ENCODE results near the gene SPOCK1.
"Not testable (repeated sequence)": the region's sequence is repeated elsewhere in the genome, so short reads cannot be mapped to it uniquely, and the experiment has no call there.

SPOCK1 gene

DNA sequence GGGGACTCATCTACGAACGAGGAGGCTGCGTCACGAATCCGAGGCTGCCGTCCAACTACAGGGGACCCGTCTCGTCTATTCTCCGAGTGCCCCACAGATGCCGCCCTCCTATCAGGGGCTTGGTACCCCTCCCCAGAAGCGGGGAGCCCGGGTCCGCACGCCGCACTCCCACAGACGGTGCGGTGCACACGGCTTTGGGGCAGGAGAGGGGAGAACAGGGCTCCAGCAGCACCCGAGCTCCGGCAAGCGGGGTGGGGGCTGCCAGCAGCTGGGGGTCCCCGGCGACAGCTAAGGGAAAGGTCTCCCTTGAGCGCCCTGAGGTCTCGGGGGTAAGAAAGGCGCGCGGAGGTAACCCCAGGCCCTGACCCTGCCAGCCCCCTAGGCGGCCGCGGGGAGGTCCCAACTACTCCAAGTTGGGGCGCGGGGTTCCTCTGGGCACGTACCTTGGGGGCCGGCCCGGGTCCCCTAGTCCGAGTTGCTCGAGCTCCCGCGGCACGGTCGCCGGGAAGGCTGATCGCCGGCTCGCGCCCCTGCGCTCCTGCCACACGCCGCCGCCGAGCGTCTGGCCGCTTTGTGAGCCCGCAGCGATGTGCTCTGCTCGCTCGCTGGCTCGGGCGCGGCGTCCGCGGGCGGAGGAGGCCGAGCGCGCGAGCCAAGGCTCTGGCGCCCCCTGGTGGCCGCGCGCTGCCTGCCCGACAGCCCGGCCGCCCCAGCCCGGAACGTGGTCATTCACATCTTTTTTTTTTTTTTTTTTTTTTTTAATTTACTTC lies at the start of gene SPOCK1:
Gene SPOCK1, minus strand, starts transcription at position 591 of the 770 bp plus-strand sequence.
- DNase-seq, result peak in 45 of 51 donors; percentile 21 to 87 (median 56)

DNA sequence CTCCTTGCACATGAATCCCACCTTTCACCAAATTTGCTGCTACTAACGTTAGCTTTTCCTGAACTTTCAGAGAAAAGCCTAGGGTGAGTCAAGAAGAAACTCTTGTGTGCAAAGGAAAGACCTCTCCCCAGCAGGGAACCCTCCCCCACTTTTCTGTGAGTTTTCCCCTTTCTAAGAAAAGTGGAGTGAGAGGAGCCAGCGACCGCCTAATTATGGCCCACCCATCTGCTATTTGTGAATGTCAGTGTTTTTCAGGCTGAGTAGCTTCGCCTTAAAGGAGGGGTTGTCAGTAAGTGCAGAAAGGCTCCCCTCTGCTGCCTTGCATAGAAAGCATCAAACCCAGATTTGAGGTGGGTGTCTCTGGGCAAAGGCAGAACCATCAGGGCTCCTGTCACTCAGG lies 46.8 kb upstream of the SPOCK1 start:
- DNase-seq, result no peak

DNA sequence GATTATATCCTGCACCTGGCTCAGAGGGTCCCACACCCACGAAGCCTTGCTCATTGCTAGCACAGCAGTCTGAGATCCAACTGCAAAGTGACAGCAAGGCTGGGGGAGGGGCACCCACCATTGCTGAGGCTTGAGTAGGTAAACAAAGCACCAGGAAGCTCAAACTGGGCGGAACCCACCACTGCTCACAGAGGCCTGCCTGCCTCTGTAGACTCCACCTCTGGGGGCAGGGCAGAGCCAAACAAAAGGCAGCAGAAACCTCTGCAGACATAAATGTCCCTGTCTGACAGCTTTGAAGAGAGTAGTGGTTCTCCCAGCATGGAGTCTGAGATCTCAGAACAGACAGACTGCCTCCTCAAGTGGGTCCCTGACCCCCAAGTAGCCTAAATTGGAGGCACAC lies 36.3 kb upstream of the SPOCK1 start:
- not testable (repeated sequence) for DNase-seq

DNA sequence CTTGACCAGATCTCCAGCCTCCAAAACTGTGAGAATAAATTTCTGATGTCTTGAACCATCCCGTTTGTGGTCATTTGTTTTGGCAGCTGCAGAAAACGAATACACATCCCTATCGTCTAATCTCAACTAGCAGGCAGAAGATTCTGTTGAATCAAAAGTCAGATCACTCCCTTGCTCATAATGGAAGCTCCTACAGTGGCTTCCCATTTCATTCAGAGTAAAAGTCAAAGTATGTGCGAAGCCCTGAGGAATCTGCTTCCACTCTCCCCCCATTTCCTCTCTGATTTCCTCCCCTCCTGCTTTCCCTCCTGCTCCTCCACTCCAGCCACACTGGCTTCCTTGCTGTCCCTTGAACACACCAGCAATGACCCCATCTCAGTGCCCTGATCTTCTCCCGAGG lies 34.8 kb upstream of the SPOCK1 start:
- DNase-seq, result no peak

DNA sequence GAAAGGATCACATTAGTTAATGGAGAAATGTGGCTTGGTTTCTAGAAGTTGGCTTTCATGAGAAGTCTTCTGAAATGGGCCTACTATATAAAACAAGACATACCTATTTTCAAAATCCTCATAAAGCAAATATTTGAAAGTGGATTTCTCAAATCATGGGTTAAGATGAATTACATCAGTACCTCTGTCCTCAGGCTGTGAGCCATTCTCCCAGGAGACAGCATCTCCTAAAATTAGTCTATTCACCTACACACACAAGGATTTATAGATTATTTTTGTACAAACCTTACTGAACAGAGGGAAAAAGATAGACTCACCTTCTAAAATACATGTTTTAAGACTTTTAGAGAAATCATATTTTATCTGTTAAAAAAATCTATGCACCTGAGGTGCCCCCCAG lies 32.1 kb upstream of the SPOCK1 start:
- no peak for DNase-seq

DNA sequence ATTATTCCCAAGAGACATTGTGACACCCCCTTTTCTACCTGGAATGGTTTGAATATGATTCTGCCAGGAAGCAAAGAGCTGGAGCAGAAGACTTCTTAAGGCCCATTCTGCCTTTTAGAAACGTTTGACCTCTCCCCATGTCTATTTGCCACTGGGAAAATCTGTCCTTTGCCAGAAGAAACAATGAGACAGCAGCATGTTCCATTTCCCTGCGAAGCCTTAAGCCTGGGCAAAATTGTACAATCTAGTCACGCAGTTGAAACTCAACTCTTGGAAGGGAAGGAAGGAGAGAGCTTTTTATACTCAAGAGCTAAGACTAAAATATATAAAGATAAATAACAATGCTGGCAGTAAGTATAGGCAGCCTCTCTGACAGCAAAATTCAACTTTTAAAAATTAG lies 22.1 kb upstream of the SPOCK1 start:
- DNase-seq, result peak in 1 of 51 donors; percentile 10

DNA sequence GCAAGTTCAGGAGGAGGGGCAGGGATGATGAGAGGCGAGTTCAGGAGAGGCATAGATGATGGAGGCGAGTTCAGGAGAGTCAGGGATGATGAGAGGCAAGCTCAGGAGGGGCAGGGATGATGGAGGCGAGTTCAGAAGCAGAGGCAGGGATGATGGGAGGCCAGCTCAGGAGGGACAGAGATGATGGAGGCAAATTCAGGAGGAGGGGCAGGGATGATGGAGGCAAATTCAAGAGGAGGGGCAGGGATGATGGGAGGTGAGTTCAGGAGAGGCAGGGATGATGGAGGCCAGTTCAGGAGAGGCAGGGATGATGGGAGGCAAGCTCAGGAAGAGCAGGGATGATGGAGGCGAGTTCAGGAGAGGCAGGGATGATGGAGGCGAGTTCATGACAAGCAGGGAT lies 17.8 kb upstream of the SPOCK1 start:
- no peak for DNase-seq

DNA sequence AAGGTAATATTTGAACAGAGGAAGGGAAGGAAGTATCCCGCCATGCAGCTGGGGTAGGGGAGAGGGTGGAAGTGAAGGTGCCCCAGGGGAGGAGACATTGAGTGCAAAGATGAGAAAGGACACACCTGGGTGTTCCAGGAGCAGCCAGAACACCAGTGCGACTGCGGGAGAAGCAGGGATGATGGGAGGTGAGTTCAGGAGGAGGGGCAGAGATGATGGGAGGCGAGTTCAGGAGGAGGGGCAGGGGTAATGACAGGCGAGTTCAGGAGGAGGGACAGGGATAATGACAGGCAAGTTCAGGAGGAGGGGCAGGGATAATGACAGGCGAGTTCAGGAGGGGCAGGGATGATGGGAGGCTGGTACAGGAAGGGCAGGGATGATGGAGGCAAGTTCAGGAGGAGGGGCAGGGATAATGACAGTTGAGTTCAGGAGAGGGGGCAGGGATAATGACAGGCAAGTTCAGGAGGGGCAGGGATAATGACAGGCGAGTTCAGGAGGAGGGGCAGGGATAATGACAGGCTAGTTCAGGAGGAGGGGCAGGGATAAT lies 17.2 kb upstream of the SPOCK1 start:
- no peak for DNase-seq

DNA sequence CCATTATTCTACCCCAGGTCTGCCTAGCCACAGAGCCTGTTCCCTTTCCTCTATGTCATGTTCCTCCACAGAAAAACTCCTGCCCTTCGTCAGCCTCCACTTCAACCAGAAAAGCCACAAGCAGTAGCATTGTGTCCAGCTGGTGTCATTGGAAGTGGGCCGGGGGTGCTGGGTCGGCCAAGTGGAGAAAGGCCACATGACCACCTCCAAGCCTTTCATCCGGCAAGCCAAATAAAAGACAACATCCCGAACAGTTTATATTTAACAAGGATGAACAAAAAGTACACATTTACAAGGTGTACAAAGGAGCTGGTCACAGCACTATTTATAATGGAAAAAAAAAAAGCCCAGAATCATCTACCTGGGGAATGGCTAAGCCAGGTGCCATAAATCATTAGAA lies 16.1 kb upstream of the SPOCK1 start:
- DNase-seq, result peak in 8 of 51 donors; percentile 4 to 35 (median 12)

DNA sequence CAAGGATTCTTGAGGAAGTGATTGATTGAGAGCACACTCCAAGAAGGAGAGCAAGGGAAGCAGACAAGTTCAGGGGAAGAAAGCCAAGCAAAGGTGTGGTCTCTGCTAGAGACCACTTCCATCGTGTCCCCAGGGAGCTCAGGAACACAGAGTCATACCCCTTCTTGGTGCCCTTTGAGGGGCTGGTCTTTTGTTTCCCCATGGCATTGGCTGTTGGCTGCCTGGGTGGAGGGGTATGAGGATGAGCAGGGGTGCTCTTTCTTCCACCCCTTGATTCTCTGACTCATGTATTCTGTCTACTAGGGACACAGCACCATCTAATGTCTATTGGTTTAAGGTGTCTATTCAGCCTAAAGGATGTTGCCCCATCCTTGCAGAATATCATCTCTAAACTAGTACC lies 11.5 kb upstream of the SPOCK1 start:
- DNase-seq, result no peak

DNA sequence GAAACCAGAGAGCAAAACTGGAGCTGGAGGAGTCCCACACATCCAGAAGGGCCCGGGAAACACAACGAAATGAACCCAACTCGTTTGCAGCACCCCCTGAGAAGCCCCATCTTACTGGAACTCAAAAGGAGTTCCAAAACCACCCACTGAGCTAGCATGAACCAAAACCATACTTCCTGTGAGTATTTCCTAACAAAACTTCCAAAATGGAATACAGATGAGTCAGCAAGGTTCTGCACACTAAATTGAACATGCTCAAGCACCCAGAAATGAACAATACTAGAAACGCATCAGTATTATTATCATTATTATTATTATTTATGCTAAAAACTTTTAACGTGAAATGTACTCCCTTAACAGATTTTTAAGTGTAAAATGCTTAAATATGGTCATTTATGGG lies 8.0 kb upstream of the SPOCK1 start:
- no peak for DNase-seq

DNA sequence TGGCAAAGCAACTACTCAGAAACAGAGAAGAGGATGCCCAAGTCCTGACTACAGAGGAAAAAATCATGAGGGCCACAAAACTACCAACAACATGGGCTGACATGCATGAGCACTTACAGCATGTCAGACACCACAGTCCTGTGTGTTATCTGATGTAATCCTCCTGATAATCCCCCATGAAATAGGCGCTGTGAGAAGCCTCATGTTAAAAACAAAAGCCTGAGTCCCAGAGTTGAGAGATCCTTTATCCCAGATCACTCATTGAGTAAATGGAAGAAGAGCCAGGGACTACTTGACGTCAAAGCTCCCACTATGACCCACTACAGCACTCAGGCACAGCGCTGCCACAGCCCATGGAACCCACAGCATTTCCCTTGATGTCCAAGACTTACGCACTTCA lies 7.2 kb upstream of the SPOCK1 start:
- DNase-seq, result no peak

DNA sequence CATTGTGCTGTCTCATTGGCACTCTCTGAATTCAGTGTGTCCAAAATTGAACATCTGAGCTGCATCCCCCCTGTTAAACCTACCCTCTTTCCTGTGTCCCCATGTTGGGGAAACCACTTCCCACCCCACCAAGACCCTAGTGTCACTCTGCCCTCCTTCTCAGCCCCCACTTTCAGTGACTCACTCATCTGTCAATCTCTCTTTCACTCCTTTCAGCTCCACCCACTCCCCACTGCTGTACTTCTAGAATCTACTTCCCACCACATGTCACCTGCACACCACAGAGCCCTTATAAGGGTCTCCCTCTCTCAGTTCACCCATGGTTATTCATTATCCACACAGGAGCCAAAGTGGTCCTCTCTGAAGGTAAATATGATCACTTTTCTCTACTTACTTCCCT lies 5.8 kb upstream of the SPOCK1 start:
- DNase-seq, result no peak

DNA sequence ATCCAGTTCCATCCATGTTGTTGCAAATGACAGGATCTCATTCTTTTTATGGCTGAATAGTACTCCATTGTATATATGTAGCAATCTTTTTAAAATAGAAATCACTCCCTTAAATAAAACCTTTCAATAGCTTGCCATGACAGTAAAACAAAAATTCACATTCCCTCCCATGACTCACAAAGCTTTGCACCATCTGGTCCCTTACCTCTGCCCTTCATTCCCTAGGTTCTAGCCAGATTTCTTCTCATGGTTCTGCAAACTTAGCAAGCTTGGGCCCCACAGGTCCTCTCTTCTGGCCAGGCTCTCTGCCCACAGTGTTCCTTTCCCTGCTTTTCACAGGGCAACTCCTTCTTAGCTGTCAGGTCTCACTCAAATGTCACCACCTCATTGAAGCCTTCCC lies 4.3 kb upstream of the SPOCK1 start:
- DNase-seq, result no peak

DNA sequence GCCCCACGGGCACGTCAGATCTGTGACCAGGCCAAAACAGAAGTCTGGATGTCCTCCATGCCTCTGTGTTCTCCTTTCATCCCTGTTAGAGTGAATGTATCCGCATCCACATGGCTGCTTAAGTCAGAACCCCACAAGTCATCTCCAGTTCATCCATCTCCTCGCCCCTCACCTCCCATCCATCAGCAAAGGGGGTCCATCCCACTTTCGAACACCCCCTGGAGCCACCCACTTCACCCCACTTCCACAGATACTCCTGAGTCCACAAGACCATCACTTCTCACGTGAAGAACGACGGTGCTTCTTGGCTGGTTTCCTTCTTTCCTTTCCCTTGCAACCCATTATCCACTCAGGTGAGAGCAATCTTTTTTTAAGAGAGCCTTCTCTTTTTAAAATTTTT lies 3.5 kb upstream of the SPOCK1 start:
- no peak for DNase-seq

DNA sequence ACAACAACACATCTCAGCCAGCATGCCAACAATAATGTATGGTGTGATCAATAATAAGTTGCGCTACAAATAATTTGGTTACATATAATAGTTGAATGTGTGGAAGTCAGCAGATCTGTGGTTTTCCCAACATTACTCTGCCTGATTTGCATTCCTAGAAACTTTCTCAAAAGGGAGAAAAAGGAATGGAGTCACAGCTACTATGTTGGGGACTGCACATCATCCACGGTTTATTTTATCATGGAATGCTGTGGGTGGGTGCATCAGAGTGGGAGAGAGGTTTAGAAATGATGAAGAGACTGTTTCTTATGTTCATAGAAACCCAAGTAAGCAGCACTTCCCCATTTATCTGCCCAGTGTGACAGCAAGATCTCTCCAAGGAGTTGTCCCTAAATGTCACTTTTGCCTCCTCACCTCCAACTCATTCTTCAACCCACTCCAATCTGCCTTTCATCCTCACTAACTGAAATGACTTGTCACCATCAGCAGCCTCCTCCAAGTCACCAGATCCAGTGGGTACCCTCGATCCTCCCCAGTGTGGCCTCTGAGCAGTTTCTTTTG lies 2.8 kb upstream of the SPOCK1 start:
- no peak for DNase-seq

DNA sequence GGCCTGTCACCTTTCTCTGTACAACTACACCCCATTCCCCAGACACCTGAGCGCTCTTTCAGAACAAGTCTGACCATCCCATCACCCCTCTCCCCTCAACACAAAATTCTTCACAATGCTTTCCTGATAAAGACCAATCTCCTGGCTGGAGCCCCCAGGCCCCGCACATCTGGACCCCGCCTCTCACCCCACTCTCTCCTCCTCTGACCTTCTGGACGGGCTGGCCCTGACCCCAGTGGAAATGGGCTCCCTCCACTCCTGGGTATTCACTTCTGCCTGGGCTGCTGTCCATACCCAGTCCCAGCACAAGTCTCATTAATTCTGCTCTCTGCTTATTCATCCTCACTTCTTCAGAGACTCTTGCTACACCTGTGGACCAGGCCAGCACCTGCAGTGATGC lies 2.1 kb upstream of the SPOCK1 start:
- no peak for DNase-seq

DNA sequence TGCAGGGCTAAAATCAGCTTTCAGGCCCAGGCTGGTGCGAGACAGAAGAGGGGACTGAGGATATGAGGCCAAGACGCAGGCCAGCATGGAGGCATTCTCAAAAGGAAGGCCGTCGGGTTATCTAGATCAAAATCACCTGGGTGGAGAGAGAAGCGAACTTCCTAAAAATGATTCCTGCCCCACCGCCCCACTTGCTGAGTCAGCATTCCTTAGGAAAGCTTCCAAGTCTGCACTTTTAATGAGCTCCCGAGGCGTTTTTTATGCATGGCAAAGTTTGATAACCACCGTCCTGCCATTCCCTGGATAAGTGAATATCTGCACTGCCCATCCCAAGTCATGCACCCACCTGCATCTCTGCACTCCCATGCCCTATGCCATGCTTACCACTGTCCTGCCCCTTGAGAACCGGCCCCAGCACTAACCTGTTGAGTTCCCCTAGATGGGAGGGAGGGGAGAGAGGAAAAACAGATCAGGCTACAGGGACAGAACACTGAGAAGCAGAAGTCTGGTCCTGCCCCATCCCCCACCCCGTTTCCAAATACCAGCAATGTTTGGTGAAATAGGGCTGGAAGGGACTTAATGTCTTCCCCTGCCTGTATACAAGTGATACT lies 1.6 kb upstream of the SPOCK1 start:
- DNase-seq, result no peak

DNA sequence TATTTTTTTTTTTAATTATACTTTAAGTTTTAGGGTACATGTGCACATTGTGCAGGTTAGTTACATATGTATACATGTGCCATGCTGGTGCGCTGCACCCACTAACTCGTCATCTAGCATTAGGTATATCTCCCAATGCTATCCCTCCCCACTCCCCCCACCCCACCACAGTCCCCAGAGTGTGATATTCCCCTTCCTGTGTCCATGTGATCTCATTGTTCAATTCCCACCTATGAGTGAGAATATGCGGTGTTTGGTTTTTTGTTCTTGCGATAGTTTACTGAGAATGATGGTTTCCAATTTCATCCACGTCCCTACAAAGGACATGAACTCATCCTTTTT lies 351 bp upstream of the SPOCK1 start:
- DNase-seq, result not testable (repeated sequence)

DNA sequence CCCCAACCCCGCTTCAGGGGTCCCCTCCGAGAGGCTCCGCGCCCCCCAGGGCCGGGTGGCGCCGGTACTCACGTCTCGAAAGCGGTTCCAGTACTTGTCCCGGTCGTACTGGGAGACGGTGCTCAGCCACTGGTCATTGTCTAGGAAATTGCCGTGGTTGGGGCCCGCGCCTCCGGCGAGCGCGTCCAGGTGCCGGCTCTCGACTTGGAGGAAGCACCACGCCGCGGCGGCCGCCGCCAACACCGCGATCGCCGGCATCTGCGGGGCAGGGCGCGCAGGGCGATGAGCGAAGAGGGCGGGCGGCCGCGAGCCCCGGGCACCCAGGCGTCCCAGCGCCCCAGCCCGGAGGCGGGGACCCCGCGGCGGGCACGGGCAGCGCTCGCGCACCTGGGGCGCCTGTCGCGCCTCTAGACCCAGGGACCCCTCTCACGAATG lies 808 bp downstream of the SPOCK1 start:
- DNase-seq, result peak in 10 of 51 donors; percentile 7 to 39 (median 28)

DNA sequence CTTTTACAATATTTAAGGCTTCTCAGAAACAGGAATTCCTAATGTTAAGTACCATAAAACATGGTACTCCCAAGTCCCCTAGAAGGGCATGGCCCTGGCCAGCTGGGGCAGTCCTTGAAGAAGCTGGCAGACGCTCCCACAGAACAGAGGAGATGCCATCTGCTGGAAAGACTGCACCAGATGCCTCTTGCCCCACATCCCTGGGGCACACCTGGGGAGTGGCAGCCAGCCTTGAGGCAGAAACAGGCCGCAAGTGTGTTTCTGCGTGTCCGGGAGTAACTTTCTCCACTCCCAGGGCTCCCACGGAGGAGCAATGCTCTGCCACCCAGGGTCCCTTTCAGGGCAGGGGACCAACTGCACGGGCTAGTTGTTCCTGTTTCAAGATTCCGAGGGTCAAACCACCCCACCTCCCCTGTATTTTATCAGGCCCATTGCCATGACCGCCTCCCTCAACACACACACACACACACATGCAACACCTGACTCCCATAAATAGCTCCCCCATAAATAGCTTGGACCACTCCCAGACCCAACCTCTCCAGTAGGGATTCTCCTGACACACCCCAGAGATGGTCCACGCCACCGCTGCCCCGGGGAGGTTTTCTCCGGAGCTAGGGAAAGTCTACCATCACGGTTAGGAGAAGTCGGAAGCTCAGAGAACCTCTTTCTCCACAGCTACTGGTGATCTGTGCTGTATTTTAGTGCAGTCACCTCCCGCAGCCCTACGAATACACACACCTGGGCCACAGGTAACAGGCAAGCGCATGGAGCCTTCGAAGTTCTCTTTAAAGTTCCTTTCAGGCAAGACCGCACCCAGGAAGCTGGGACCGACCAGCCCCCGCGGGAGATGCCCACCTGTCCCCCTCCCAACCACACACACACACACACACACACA lies 1.5 kb downstream of the SPOCK1 start:
- DNase-seq, result peak in 20 of 51 donors; percentile 7 to 51 (median 27)

DNA sequence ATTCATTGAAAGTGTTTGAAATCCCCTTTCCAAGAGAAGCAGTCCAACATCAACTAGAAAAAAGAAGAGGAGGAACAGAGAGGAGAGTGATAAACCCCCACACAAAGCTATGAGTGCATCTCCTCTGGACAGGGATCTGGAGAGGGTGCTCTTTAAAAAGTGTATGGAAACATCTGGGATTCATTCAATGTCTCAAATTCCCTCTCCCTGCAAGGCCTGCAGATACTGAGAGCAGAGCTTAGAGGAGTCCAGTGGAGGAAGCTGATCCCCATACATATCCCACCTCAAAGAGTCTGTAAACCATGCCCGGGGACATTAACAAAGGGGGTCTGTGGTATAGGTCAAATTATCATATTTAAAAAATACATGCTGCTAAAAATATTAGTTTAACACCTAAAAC lies 2.2 kb downstream of the SPOCK1 start:
- DNase-seq, result peak in 1 of 51 donors; percentile 42

Measured in hypothalamus (tissue), 51 donors.